Measurements from ENCODE around the gene TRIM31. TPM values are rescaled to one million over a fixed set of nuclear protein-coding genes. Genes with fewer than 3 reads are reported as not detected.

TRIM31 gene
- total RNA-seq, 4 donors from 2014 or later = not detected

- H3K9me3 ChIP-seq = no peaks in the 10 kb centered on the region
- no peaks in the 10 kb centered on the region for H3K36me3 ChIP-seq
- no peak overlapping the region for H3K4me3 ChIP-seq
- H3K27me3 ChIP-seq = no peaks in the 10 kb centered on the region
- no peak for DNase-seq
- intact Hi-C loops (cut with DNase I; ENCODE audit: low total_unique reads) = no loop called here
- no peak overlapping the region for H3K27ac ChIP-seq
- H3K4me1 ChIP-seq = peaks cover 6 to 7% of the 10 kb centered on the region in 2 donors
- TF ChIP-seq, protein P1, sequence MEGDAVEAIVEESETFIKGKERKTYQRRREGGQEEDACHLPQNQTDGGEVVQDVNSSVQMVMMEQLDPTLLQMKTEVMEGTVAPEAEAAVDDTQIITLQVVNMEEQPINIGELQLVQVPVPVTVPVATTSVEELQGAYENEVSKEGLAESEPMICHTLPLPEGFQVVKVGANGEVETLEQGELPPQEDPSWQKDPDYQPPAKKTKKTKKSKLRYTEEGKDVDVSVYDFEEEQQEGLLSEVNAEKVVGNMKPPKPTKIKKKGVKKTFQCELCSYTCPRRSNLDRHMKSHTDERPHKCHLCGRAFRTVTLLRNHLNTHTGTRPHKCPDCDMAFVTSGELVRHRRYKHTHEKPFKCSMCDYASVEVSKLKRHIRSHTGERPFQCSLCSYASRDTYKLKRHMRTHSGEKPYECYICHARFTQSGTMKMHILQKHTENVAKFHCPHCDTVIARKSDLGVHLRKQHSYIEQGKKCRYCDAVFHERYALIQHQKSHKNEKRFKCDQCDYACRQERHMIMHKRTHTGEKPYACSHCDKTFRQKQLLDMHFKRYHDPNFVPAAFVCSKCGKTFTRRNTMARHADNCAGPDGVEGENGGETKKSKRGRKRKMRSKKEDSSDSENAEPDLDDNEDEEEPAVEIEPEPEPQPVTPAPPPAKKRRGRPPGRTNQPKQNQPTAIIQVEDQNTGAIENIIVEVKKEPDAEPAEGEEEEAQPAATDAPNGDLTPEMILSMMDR (IDR thresholded peaks at IDR 0.05) = no peak
- no peak for TF ChIP-seq POLR2A (IDR thresholded peaks at IDR 0.05)
Measured at GRCh38 chr6:30062471-30063178, 50.3 kb downstream of the TRIM31 start.

GRCh38 chr6:30061858-30062458 lies 50.9 kb downstream of the TRIM31 start:
- H3K27me3 ChIP-seq = no peaks in the 10 kb centered on the region
- no peak for TF ChIP-seq POLR2A (IDR thresholded peaks at IDR 0.05)
- TF ChIP-seq, protein P1 (IDR thresholded peaks at IDR 0.05) = no peak

GRCh38 chr6:30061092-30061857 lies 51.6 kb downstream of the TRIM31 start, which contains the start of gene POLR1H:
Gene POLR1H, plus strand, starts transcription at chr6:30061265. Its CDS starts 260 bp downstream, at chr6:30061525.
- Histone ChIP-seq H3K36me3 (no peaks in the 10 kb centered on the region), H3K9me3 (no peaks in the 10 kb centered on the region), H3K27ac (peak within 1 kb of the TSS; percentile 84 to 95), H3K27me3 (no peaks in the 10 kb centered on the region), H3K4me3 (peak within 1 kb of the TSS; percentile 59 to 96), H3K4me1 (peaks cover 5 to 7% of the 10 kb centered on the region in 2 donors)
- TF ChIP-seq, protein P1 (IDR thresholded peaks at IDR 0.05) = peak in 1 of 4 experiments; percentile 9
- TF ChIP-seq POLR2A (IDR thresholded peaks at IDR 0.05) = peak; percentile 76 to 80
- intact Hi-C loops (cut with DNase I; ENCODE audit: low total_unique reads) = no loop called here
- peak; percentile 93 for DNase-seq

More at GRCh38 chr6:30061858-30062458, 50.9 kb downstream of the TRIM31 start:
- no peaks in the 10 kb centered on the region for H3K9me3 ChIP-seq
- no peaks in the 10 kb centered on the region for H3K36me3 ChIP-seq
- H3K4me3 ChIP-seq = peak overlapping the region; percentile 59 to 96
- DNase-seq = peak in 1 of 2 donors; percentile 16
- H3K4me1 ChIP-seq = peaks cover 5 to 7% of the 10 kb centered on the region in 2 donors
- H3K27ac ChIP-seq = peak overlapping the region; percentile 84 to 95
- intact Hi-C loops (cut with DNase I; ENCODE audit: low total_unique reads) = no loop called here

DNA sequence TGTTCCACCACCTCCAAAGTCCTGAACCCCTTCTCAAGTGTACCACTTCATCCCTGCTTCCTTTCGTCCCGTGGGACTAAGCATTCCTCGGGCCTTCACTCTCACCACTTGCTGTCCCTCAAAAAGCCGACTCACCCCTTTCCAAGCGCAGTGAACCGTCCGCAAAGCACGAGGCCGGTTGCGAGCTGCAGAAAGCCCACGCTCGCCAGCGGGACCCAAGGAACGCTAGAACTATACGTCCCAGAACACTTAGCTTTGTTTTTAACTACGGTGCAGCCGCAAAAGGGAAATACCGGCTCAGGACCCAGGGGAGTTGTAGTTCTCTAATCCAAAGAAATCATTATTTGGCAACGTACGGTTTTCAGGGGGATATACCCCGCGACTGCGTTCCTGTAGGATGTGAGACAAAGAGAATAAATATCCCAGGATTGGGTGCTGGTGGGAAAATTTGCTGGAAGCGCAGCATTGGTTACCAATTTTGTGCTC lies 52.2 kb downstream of the TRIM31 start:
- peak overlapping the region; percentile 59 to 96 for H3K4me3 ChIP-seq
- TF ChIP-seq POLR2A (IDR thresholded peaks at IDR 0.05) = no peak
- TF ChIP-seq, protein P1 (IDR thresholded peaks at IDR 0.05) = no peak
- no peaks in the 10 kb centered on the region for H3K36me3 ChIP-seq
- no peaks in the 10 kb centered on the region for H3K9me3 ChIP-seq
- peak overlapping the region; percentile 84 to 95 for H3K27ac ChIP-seq
- peaks cover 5 to 7% of the 10 kb centered on the region in 2 donors for H3K4me1 ChIP-seq
- DNase-seq = no peak
- H3K27me3 ChIP-seq = no peaks in the 10 kb centered on the region
- intact Hi-C loops (cut with DNase I; ENCODE audit: low total_unique reads) = no loop called here

All from uterus (tissue), 4 donors.